Measurements from ENCODE around the gene GHR.

GHR gene

GRCh38 chr5:42434047-42434724 lies 10.9 kb downstream of the GHR start:
- Histone ChIP-seq H3K9me3 (ENCODE audit: low read depth, low read length) (no peaks in the 10 kb centered on the region), H3K36me3 (ENCODE audit: insufficient read depth, low read length) (no peaks in the 10 kb centered on the region), H3K9ac (ENCODE audit: insufficient read length) (no peak overlapping the region), H3K27ac (no peak overlapping the region), H3K4me3 (no peak overlapping the region)
- TF ChIP-seq POLR2AphosphoS5 (IDR thresholded peaks at IDR 0.05; ENCODE audit: borderline replicate concordance, low read depth, low read length) (no peak), FOXP2 (optimal IDR thresholded peaks at IDR 0.05; ENCODE audit: control extremely low read depth, extremely low read length, insufficient read depth) (no peak), EZH2 (IDR thresholded peaks at IDR 0.05) (no peak)
- no peak for DNase-seq (ENCODE audit: low read depth, low spot score)

GRCh38 chr5:42436051-42436450 lies 12.8 kb downstream of the GHR start:
- Histone ChIP-seq H3K9me3 (ENCODE audit: low read depth, low read length) (no peaks in the 10 kb centered on the region), H3K9ac (ENCODE audit: insufficient read length) (no peak overlapping the region), H3K27ac (no peak overlapping the region), H3K36me3 (ENCODE audit: insufficient read depth, low read length) (no peaks in the 10 kb centered on the region), H3K4me3 (no peak overlapping the region)
- TF ChIP-seq EZH2 (IDR thresholded peaks at IDR 0.05) = no peak
- no peak for TF ChIP-seq POLR2AphosphoS5 (IDR thresholded peaks at IDR 0.05; ENCODE audit: borderline replicate concordance, low read depth, low read length)
- no peak for TF ChIP-seq FOXP2 (optimal IDR thresholded peaks at IDR 0.05; ENCODE audit: control extremely low read depth, extremely low read length, insufficient read depth)
- no peak for DNase-seq (ENCODE audit: low read depth, low spot score)

GRCh38 chr5:42454216-42454995 lies 31.2 kb downstream of the GHR start:
- H3K27ac ChIP-seq = no peak overlapping the region
- H3K4me3 ChIP-seq = no peak overlapping the region
- TF ChIP-seq EZH2 (IDR thresholded peaks at IDR 0.05) (no peak), FOXP2 (optimal IDR thresholded peaks at IDR 0.05; ENCODE audit: control extremely low read depth, extremely low read length, insufficient read depth) (no peak), POLR2AphosphoS5 (IDR thresholded peaks at IDR 0.05; ENCODE audit: borderline replicate concordance, low read depth, low read length) (no peak)
- no peak for DNase-seq (ENCODE audit: low read depth, low spot score)
- peaks cover 3% of the 10 kb centered on the region; the same call in 1 of the 2 replicates for H3K9me3 ChIP-seq (ENCODE audit: low read depth, low read length)
- no peaks in the 10 kb centered on the region for H3K36me3 ChIP-seq (ENCODE audit: insufficient read depth, low read length)
- H3K9ac ChIP-seq (ENCODE audit: insufficient read length) = no peak overlapping the region

GRCh38 chr5:42461033-42461432 lies 37.8 kb downstream of the GHR start:
- Histone ChIP-seq H3K9me3 (ENCODE audit: low read depth, low read length) (peaks cover 3% of the 10 kb centered on the region; the same call in 1 of the 2 replicates), H3K36me3 (ENCODE audit: insufficient read depth, low read length) (no peaks in the 10 kb centered on the region), H3K4me3 (no peak overlapping the region), H3K9ac (ENCODE audit: insufficient read length) (no peak overlapping the region), H3K27ac (no peak overlapping the region)
- no peak for TF ChIP-seq EZH2 (IDR thresholded peaks at IDR 0.05)
- TF ChIP-seq FOXP2 (optimal IDR thresholded peaks at IDR 0.05; ENCODE audit: control extremely low read depth, extremely low read length, insufficient read depth) = no peak
- no peak for TF ChIP-seq POLR2AphosphoS5 (IDR thresholded peaks at IDR 0.05; ENCODE audit: borderline replicate concordance, low read depth, low read length)
- DNase-seq (ENCODE audit: low read depth, low spot score) = no peak

DNA sequence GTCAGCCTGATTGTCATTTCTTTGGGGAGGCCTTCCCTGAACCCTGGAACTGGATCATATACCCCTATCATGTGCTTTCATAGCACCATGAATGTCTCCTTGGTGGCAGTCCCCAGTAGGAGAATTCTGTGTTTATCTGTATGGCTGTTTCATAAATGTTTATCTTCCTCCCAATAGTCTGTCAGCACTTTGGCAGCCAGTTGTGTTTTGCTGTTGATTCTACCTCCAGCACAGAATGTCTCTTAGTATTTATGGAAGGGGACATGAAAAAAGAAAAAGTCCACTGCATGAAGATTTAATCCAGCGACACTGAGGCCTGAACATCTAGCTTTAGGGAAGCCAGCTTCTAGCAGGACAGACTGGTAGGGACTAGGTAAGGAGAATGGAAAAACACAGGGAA lies 38.3 kb downstream of the GHR start:
- DNase-seq (ENCODE audit: low read depth, low spot score) = no peak
- TF ChIP-seq POLR2AphosphoS5 (IDR thresholded peaks at IDR 0.05; ENCODE audit: borderline replicate concordance, low read depth, low read length) (no peak), FOXP2 (optimal IDR thresholded peaks at IDR 0.05; ENCODE audit: control extremely low read depth, extremely low read length, insufficient read depth) (no peak)
- Histone ChIP-seq H3K27ac (no peak overlapping the region), H3K4me3 (no peak overlapping the region), H3K9ac (ENCODE audit: insufficient read length) (no peak overlapping the region), H3K9me3 (ENCODE audit: low read depth, low read length) (peaks cover 3% of the 10 kb centered on the region; the same call in 1 of the 2 replicates), H3K36me3 (ENCODE audit: insufficient read depth, low read length) (no peaks in the 10 kb centered on the region)

GRCh38 chr5:42462083-42462482 lies 38.8 kb downstream of the GHR start:
- no peak for TF ChIP-seq POLR2AphosphoS5 (IDR thresholded peaks at IDR 0.05; ENCODE audit: borderline replicate concordance, low read depth, low read length)
- no peak for TF ChIP-seq EZH2 (IDR thresholded peaks at IDR 0.05)
- no peak for TF ChIP-seq FOXP2 (optimal IDR thresholded peaks at IDR 0.05; ENCODE audit: control extremely low read depth, extremely low read length, insufficient read depth)
- H3K9ac ChIP-seq (ENCODE audit: insufficient read length) = no peak overlapping the region
- no peaks in the 10 kb centered on the region for H3K36me3 ChIP-seq (ENCODE audit: insufficient read depth, low read length)
- no peak for DNase-seq (ENCODE audit: low read depth, low spot score)
- peaks cover 3% of the 10 kb centered on the region; the same call in 1 of the 2 replicates for H3K9me3 ChIP-seq (ENCODE audit: low read depth, low read length)
- no peak overlapping the region for H3K4me3 ChIP-seq
- no peak overlapping the region for H3K27ac ChIP-seq

DNA sequence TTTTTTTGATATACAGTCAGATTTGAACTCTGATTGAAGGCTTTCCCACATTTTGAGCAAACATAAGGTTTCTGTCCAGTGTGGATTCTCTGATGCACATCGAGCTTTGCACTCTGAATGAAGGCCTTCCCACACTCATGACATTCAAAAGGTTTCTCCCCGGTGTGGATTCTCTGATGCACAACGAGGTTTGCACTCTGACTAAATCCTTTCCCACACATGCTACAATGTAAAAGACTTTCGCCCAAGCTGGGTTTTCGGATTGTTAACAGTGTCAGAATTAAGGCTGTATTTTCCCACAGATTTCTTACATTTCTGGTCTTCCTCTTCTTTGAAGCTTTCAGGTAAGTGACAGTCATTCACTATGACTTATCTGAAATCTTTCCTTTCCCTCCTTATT lies 44.3 kb downstream of the GHR start:
- H3K27ac ChIP-seq = no peak overlapping the region
- TF ChIP-seq POLR2AphosphoS5 (IDR thresholded peaks at IDR 0.05; ENCODE audit: borderline replicate concordance, low read depth, low read length) (no peak), EZH2 (IDR thresholded peaks at IDR 0.05) (no peak), FOXP2 (optimal IDR thresholded peaks at IDR 0.05; ENCODE audit: control extremely low read depth, extremely low read length, insufficient read depth) (no peak)
- no peak overlapping the region for H3K4me3 ChIP-seq
- DNase-seq (ENCODE audit: low read depth, low spot score) = no peak
- no peaks in the 10 kb centered on the region for H3K36me3 ChIP-seq (ENCODE audit: insufficient read depth, low read length)
- no peak overlapping the region for H3K9ac ChIP-seq (ENCODE audit: insufficient read length)
- H3K9me3 ChIP-seq (ENCODE audit: low read depth, low read length) = no peaks in the 10 kb centered on the region

GRCh38 chr5:42467981-42468524 lies 44.8 kb downstream of the GHR start:
- H3K9ac ChIP-seq (ENCODE audit: insufficient read length) = no peak overlapping the region
- no peak overlapping the region for H3K4me3 ChIP-seq
- no peaks in the 10 kb centered on the region for H3K9me3 ChIP-seq (ENCODE audit: low read depth, low read length)
- no peak for DNase-seq (ENCODE audit: low read depth, low spot score)
- H3K36me3 ChIP-seq (ENCODE audit: insufficient read depth, low read length) = no peaks in the 10 kb centered on the region
- TF ChIP-seq POLR2AphosphoS5 (IDR thresholded peaks at IDR 0.05; ENCODE audit: borderline replicate concordance, low read depth, low read length) (no peak), EZH2 (IDR thresholded peaks at IDR 0.05) (no peak), FOXP2 (optimal IDR thresholded peaks at IDR 0.05; ENCODE audit: control extremely low read depth, extremely low read length, insufficient read depth) (no peak)
- H3K27ac ChIP-seq = no peak overlapping the region

All from SK-N-MC (cell line).